ENCODE measurements around the gene PIK3R4.

DNA sequence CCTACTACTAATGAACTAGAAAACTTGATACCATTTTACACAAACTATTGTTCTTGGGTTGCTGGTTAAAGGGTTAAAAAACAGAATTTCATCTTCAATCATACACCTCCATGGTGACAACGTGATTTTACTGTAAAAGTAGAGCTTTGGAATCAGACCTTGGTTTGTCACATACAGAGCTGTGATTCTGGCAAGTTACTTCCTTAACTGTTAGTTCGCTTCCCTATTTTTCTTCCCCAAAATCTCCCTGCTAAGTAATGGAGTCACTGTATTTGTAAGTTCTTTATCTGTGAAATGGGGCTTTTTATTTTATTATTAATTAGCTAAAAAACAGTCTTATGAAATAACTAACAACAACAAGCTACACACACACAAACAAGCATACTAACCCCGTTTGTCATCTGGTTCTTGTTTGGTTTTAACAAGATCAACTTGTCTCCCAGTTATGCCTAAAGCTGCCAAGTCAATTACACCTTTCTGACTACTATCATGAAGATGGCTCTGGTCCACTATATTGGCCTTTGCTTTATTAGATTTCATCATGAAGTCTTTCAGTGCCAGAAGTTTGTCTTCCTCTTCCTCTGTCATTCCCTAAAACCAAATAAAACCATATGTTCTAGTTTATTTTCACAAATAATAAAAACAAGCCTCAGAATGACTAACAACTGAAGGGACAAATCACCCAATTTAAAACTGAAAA lies 38.6 kb downstream of the PIK3R4 start:
- TF ChIP-seq, protein P1, sequence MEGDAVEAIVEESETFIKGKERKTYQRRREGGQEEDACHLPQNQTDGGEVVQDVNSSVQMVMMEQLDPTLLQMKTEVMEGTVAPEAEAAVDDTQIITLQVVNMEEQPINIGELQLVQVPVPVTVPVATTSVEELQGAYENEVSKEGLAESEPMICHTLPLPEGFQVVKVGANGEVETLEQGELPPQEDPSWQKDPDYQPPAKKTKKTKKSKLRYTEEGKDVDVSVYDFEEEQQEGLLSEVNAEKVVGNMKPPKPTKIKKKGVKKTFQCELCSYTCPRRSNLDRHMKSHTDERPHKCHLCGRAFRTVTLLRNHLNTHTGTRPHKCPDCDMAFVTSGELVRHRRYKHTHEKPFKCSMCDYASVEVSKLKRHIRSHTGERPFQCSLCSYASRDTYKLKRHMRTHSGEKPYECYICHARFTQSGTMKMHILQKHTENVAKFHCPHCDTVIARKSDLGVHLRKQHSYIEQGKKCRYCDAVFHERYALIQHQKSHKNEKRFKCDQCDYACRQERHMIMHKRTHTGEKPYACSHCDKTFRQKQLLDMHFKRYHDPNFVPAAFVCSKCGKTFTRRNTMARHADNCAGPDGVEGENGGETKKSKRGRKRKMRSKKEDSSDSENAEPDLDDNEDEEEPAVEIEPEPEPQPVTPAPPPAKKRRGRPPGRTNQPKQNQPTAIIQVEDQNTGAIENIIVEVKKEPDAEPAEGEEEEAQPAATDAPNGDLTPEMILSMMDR (IDR thresholded peaks at IDR 0.05; ENCODE audit: insufficient read depth, low read length, poor library complexity, severe bottlenecking): no peak
- no peak for TF ChIP-seq EZH2phosphoT487 (conservative IDR thresholded peaks at IDR 0.05; ENCODE audit: low read length)
